KBM-7 (cell line): ENCODE data around the gene GPR153.

Source experiments
- DNase-seq: peaks from one replicate; pipeline ENCODE4 v3.0.0-alpha.2; 2015
- in situ Hi-C: fragments of 300-500 bp; cut with MboI; formaldehyde crosslinking; loops from 2 replicates; pipeline ENCODE4 v1.14.3; 2020; ENCODE audit warnings: low sequenced_read_pairs, low pct_unique_long_range_greater_than_20kb, mixed read lengths

Gene GPR153

GRCh38 chr1:6254691-6255090 lies 6.2 kb downstream of the GPR153 start:
- in situ Hi-C loops: loop anchor here (10.0 kb wide), 1 partner anchor 90 kb away; no protein-coding TSS in a partner anchor
- DNase-seq: no peak

DNA sequence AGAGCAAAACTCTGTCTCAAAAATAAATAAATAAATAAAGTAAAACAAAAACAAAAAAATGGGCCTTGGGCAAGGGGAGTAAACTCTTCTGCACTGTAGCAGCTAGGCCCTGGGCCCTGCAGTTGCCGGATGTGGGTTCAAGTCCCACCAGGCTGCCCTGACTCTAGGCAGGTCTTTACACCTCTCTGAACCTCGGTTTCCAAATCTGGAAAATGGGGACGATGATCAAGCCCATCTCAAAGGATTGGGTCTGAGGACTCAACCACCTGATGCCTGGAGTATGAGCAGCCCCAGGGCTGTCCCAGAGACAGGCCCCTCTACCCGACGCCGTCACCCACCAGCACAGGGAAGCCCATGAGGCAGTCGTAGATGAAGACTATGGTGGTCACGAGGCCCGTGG lies 7.5 kb downstream of the GPR153 start:
- no peak for DNase-seq
- in situ Hi-C loops: loop anchor here (10.0 kb wide), 1 partner anchor 91 kb away; no protein-coding TSS in a partner anchor

DNA sequence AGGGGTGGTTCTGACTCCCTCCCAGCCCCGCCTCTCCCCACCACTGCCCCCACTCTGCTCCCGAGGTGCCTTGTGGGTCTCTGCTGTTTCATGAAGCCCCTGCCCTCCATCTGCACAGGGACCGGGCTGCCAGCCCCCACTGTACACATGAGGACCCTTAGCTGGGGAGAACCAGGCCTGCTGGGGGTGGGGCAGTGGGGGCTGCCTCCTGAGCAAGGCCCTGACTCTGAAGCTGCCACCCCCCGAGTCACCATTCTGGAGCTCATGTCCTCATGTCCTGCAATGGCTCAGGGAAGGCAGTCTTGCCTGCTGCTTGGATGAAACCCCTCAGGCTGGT lies 8.6 kb downstream of the GPR153 start:
- DNase-seq: no peak
- in situ Hi-C loops: loop anchor here (10.0 kb wide), 1 partner anchor 92 kb away; no protein-coding TSS in a partner anchor

GRCh38 chr1:6251681-6252373 lies 9.1 kb downstream of the GPR153 start:
- in situ Hi-C loops: loop anchor here (10.0 kb wide), 1 partner anchor 93 kb away; no protein-coding TSS in a partner anchor
- DNase-seq: no peak

- in situ Hi-C loops: loop anchor here (10.0 kb wide), 1 partner anchor 94 kb away; no protein-coding TSS in a partner anchor
These were observed 9.7 kb downstream of the GPR153 start for GRCh38 chr1:6251233-6251632.

GRCh38 chr1:6249739-6250689 lies 10.9 kb downstream of the GPR153 start:
- in situ Hi-C loops: loop anchor here (10.0 kb wide), 2 partner anchors 95 to 155 kb away; no protein-coding TSS in a partner anchor
- no peak for DNase-seq

More at GRCh38 chr1:6251233-6251632, 9.7 kb downstream of the GPR153 start:
- DNase-seq: no peak

DNA sequence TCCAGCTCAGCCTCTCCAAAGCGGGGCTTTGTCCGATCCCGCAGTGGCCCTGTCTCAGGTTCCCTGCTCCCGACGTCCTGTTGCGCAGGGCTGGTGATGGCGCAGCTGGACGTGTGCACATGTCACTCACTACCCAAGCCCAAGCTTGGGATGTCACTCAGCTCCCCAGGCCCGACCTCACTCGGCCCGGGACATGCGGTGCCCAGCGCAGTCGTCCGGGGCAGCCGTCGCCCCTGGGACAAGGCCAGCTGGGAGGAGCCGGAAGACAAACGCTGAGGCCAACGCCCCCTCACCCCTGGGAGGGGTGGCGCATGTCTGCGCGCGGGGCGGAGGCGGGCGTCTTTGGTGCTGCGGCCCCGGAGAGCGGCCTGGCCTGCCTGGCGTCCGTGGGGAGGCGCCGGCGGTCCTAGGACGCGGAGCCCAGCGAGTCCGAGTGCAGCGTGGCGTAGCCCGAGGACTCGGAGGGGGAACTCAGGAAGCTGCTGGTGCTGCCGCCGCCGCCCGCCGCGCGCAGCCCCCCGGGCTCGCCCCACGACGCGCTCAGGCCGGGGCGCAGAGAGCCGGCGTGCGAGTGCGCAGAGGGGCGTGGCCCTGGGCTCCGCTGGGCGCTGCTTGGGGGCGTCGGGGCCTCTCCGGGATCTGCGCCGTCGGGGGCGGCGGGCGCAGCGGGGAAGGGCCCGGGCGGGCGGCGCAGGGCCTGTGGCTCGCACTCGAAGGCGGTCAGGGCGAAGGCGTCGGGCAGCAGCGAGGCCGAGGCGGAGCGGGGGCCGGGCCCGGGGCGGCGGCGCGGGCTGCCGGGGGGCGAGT lies 11.8 kb downstream of the GPR153 start:
- no peak for DNase-seq

DNA sequence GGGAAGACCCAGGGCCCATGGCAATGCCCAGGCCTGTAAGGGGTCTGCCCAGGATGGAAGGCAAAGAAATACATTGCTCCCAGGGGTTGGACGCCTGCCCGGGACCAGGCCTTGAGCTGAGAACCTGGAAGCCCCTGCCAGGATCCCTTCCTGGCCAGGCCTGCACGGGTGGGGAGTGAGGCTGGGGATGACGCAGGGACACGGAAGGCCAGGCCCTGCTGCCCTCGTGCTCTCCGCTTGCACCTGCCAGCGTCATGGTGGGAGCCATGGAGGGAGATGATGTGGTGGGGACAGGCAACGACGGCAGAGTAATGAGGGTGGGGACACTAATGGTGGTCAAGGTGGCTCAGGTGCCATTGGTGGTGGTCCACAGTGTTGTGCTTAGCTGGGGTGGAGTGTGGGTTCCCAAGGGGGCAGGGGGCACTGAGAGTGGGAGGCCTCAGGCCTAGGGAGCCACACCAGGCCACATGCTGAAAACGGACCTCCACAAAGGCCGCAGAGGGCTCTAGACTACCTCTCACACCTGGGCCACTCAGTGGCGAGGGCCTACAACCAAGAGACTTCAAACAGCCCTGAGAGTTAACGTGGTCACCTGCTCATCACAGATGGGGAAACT lies 12.6 kb downstream of the GPR153 start:
- DNase-seq: no peak
- in situ Hi-C loops: loop anchor here (10.0 kb wide), 1 partner anchor 157 kb away; no protein-coding TSS in a partner anchor

More for the DNA sequence above, 11.8 kb downstream of the GPR153 start:
- in situ Hi-C loops: loop anchor here (10.0 kb wide), 1 partner anchor 156 kb away; no protein-coding TSS in a partner anchor

- in situ Hi-C loops: loop anchor here (10.0 kb wide), 1 partner anchor 157 kb away; no protein-coding TSS in a partner anchor
- DNase-seq: no peak
These were observed 13.2 kb downstream of the GPR153 start for GRCh38 chr1:6247651-6248050.

DNA sequence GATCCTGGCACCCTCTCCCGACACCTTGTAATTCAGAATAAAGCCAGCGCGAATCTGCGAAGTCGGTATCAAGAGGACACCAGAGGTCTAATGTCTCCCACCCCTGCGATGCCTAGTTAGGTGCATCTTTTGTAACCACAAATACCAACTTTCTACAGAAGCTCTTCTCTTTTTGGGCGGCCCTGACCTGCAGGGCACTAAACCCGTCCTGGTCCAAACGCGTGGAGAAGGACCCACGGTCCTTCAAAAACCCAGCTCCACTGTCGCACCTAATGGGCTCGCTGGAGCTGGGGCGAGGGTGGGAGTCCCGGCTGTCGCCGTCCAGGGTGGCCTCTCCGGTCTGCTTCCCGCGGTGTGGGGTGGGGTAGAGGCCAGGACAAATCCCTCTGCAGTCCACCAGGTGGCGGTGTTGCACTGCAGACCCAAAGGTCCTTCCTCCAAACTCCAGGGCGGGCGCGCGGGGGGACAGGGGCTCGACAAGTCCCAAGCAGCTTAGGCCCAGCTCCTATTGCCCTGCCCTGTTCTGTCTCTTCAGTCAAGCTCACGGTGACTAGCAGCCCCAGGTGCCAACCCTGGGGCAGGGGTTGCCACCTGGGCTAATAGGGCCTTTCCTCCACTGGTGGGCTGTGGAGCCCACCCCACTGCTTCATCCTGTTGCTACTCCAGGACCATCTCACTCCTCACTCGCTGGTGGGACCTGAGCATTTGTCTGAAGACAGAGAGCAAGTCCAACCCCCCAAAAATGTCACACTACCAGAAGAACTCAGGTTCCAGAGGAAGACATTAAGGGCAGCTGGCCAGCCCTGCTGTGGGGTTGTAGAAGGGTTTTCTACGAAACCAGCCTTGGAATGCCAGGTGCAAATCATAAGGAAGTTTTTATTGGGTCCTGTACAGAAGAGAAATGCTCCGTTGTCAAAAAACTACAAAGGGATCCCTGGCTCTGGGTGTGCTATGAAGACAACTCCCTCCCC lies 14.1 kb downstream of the GPR153 start:
- in situ Hi-C loops: loop anchor here (10.0 kb wide), 1 partner anchor 158 kb away; no protein-coding TSS in a partner anchor

GRCh38 chr1:6245869-6246496 lies 14.9 kb downstream of the GPR153 start:
- DNase-seq: no peak
- in situ Hi-C loops: loop anchor here (10.0 kb wide), 1 partner anchor 159 kb away; no protein-coding TSS in a partner anchor

More for the DNA sequence above, 14.1 kb downstream of the GPR153 start:
- peak; percentile 80 for DNase-seq

DNA sequence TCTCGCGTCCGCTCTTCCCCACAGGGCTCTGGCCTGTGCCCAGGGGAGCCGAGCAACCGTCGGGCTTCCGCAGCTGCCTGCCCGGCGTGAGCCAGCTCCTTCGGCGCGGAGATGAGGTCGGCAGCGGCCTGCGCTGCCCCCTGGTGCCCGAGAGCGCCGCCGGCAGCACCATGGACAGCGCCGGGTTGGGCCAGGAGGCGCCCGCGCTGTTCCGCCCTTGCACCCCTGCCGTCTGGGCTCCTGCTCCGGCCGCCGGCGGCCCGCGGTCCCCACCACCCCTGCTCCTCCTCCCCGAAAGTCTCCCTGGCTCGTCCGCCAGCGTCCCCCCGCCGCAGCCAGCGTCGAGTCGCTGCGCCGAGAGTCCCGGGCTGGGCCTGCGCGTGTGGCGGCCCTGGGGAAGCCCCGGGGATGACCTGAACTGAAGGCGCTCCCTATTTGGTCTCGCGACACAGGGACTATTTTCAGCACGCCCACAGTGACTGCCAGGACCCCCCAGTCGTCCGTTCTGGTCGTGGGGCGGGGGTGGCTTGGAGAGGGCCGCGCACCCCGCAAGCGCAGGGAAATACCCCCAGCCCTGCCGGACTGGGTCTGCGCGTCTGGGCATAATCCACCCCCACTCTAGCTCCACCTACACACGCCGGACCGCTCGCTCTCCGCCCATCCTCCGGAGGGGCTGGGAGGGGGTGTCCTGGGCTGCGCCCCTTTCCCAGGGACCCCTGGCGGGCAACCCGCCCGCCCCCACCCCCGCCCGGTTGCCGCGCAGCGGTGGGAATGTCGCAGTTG lies 15.6 kb downstream of the GPR153 start:
- peak; percentile 88 for DNase-seq
- in situ Hi-C loops: loop anchor here (10.0 kb wide), 1 partner anchor 160 kb away; no protein-coding TSS in a partner anchor

DNA sequence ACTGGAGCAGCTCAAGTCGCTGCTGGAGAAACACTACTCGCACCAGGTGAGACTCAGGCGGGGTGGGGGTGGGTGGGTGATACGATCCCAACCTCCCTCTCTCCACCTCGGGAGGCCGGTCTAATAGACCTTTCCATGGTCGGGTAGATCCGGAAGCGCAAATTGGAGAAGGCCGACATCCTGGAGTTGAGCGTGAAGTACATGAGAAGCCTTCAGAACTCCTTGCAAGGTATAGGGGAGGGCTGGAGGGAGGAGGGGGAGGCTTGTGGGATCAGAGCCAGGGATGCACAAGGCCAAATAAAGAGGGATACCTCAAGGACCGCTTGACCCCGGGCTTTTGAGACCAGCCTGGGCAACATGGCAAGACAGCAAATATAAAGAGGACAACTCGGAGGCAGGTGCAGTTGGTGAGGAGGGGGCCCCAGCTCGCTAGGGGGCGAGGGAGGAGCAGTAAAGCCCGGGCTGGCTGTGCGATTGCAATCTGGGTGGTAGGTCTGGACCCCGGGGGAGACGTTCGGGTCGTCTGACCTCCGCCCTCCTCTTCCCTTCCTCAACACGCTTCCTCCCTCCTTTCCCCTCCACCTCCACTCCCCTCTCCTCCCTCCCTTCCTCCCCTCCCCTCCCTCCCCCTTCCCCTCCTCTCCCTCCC lies 16.4 kb downstream of the GPR153 start:
- in situ Hi-C loops: loop anchor here (10.0 kb wide), 1 partner anchor 160 kb away; no protein-coding TSS in a partner anchor
- no peak for DNase-seq

DNA sequence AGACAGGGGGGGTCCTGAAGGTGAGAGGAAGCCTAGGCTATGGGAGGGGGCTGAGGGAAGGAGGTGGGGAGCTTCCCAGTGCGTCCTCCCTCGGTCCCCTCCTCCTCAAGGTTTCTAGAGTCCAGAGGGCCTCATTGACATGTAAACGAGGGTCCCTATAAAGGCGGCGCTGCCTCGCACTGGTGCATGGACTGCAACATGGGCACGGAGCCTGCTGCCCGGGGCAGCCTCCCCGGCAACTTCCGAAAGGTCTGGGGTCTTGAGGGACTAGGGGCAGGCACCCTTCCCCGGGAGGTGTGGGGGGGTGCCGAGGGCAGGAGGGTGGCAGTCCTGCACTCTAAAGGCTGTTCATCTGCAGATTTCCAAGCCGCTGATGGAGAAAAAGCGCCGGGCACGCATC lies 16.9 kb downstream of the GPR153 start, which contains the start of gene HES3:
TSS of gene HES3 (plus strand) at position 187 of the 400 bp plus-strand sequence. CDS start at position 374, 187 bp downstream.
- no peak for DNase-seq
- in situ Hi-C loops: loop anchor here (10.0 kb wide), 1 partner anchor 161 kb away; no protein-coding TSS in a partner anchor
